Measurements from ENCODE around the gene PI16.

PI16 gene

DNA sequence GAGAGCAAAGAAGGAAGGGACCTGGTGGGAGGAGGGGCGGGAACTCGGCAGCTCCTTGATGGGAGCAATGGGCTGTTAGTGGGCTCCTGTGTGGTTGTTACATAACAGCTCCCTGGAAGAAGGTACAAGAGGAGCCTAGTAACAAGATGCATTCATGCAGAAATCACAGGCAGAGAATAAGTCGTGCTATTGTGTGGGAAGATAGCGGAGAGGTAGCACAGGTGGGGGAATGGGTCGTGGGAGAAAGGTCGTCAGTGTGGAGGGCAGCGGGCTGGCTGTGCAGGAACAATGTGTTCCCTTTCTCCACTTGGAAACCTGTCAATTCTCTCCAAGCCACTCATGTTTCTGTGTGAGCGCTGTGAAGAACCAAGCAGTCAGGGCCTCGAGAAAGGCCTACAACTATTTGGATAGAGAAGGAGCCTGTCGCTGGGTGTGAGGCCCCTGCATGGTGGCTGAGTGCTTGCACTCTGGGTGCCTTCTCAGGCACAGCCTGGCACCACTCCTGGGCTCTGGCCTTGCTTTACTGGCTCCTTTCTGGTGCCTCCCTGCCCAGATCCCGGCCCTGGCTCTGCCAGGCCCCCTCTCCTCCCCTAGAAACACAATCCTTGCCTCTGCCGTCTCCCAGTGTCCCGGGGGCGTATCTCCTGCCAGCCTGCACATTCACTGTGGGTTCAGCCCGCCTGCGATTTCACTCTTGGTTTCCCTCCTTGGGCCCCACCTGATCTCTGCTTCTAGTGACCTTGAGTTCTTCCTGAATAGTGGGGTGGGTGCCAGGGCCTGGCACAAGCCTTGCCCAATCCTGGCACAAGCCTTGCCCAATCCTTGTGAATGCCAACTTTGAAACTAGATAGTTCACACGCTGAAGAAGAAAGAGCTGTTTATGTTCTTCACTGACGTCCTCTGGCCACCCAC is 43.5 kb downstream of the PI16 start:
- Histone ChIP-seq H3K36me3 (replicated peaks in 1 of 2; ENCODE audit: control insufficient read depth in 2 of 2, insufficient read depth in 2 of 2, low read length in 2 of 2) (no peaks in the 10 kb centered on the region), H3K9me3 (replicated peaks in 1 of 2; ENCODE audit: control insufficient read depth in 2 of 2, insufficient read depth in 1 of 2, low read depth in 1 of 2, low read length in 2 of 2) (no peaks in the 10 kb centered on the region), H3K4me3 (ENCODE audit: low read length in 2 of 2) (no peak overlapping the region), H2AFZ (ENCODE audit: low read length) (peak overlapping the region; percentile 91), H3K18ac (ENCODE audit: low read length) (peak overlapping the region; percentile 86), H3K4me1 (ENCODE audit: control insufficient read depth in 2 of 2, insufficient read depth in 1 of 2, low read depth in 1 of 2, low read length in 2 of 2) (peaks cover 23 to 25% of the 10 kb centered on the region in 2 donors), H2AK5ac (ENCODE audit: low read depth, low read length) (peak overlapping the region; percentile 48), H4K8ac (ENCODE audit: low read depth, low read length) (no peak overlapping the region), H3K14ac (ENCODE audit: low read length) (no peak overlapping the region), H3K4me2 (ENCODE audit: insufficient read depth, low read length, poor library complexity, severe bottlenecking) (no peak overlapping the region), H2BK15ac (ENCODE audit: low read length) (peak overlapping the region; percentile 60), H3K79me1 (ENCODE audit: low read depth, low read length) (no peaks in the 10 kb centered on the region), H4K91ac (ENCODE audit: low read depth, low read length, poor library complexity) (peak overlapping the region; percentile 87), H2BK5ac (ENCODE audit: low read length) (peak overlapping the region; percentile 63), H2BK120ac (ENCODE audit: low read depth, low read length) (peak overlapping the region; percentile 9), H3K27me3 (ENCODE audit: control insufficient read depth in 3 of 3, insufficient read depth in 3 of 3, low read depth in 1 of 3, low read length in 3 of 3) (peaks cover 0 to 9% (median 0%) of the 10 kb centered on the region in 3 experiments), H3K23ac (ENCODE audit: low read depth, low read length, poor library complexity) (no peak overlapping the region), H3K4ac (ENCODE audit: low read length) (peak overlapping the region; percentile 80), H3K27ac (replicated peaks; ENCODE audit: low read length) (peak overlapping the region; percentile 33), H2BK12ac (ENCODE audit: low read length) (peak overlapping the region; percentile 80), H3K9ac (ENCODE audit: low read depth, low read length, poor library complexity) (peak overlapping the region; percentile 53)
- WGBS, 2 donors (ENCODE audit: extremely low coverage in 2 of 2, insufficient read length in 2 of 2, insufficient replicate concordance in 1 of 2) = no CpG with 5 or more reads among the region's 18 CpGs
- DNase-seq (ENCODE audit: low spot score) = no peak

DNA sequence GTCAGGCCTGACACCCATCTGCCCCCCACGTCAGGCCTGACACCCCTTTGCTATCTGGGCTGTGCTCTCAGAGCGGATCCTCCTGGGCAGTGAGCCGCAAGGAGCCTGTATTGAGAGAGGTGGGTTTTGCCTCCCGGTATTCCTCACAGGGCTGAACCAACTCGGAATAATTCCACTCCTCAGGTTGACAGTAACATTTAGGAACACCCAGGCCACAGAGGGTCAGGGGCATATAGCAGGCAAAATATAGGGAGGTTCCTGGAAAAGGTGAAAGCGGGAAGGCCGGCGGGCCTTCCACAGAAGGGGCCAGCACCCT is 44.1 kb downstream of the PI16 start:
- Histone ChIP-seq H3K27me3 (ENCODE audit: control insufficient read depth in 3 of 3, insufficient read depth in 3 of 3, low read depth in 1 of 3, low read length in 3 of 3) (peaks cover 0 to 9% (median 0%) of the 10 kb centered on the region in 3 experiments), H2BK120ac (ENCODE audit: low read depth, low read length) (no peak overlapping the region), H3K18ac (ENCODE audit: low read length) (peak overlapping the region; percentile 86), H3K36me3 (replicated peaks in 1 of 2; ENCODE audit: control insufficient read depth in 2 of 2, insufficient read depth in 2 of 2, low read length in 2 of 2) (no peaks in the 10 kb centered on the region), H3K4me3 (ENCODE audit: low read length in 2 of 2) (no peak overlapping the region), H2AK5ac (ENCODE audit: low read depth, low read length) (no peak overlapping the region), H3K4ac (ENCODE audit: low read length) (peak overlapping the region; percentile 80), H3K14ac (ENCODE audit: low read length) (no peak overlapping the region), H3K23ac (ENCODE audit: low read depth, low read length, poor library complexity) (no peak overlapping the region), H3K4me2 (ENCODE audit: insufficient read depth, low read length, poor library complexity, severe bottlenecking) (no peak overlapping the region), H4K8ac (ENCODE audit: low read depth, low read length) (no peak overlapping the region), H2BK15ac (ENCODE audit: low read length) (peak overlapping the region; percentile 60), H2BK5ac (ENCODE audit: low read length) (peak overlapping the region; percentile 63), H3K79me1 (ENCODE audit: low read depth, low read length) (no peaks in the 10 kb centered on the region), H2AFZ (ENCODE audit: low read length) (peak overlapping the region; percentile 91), H3K9ac (ENCODE audit: low read depth, low read length, poor library complexity) (peak overlapping the region; percentile 53), H2BK12ac (ENCODE audit: low read length) (peak overlapping the region; percentile 80), H3K4me1 (ENCODE audit: control insufficient read depth in 2 of 2, insufficient read depth in 1 of 2, low read depth in 1 of 2, low read length in 2 of 2) (peaks cover 23 to 25% of the 10 kb centered on the region in 2 donors), H4K91ac (ENCODE audit: low read depth, low read length, poor library complexity) (peak overlapping the region; percentile 87), H3K9me3 (replicated peaks in 1 of 2; ENCODE audit: control insufficient read depth in 2 of 2, insufficient read depth in 1 of 2, low read depth in 1 of 2, low read length in 2 of 2) (no peaks in the 10 kb centered on the region), H3K27ac (replicated peaks; ENCODE audit: low read length) (peak overlapping the region; percentile 33)
- DNase-seq (ENCODE audit: low spot score) = no peak
- WGBS, 2 donors (ENCODE audit: extremely low coverage in 2 of 2, insufficient read length in 2 of 2, insufficient replicate concordance in 1 of 2) = no CpG with 5 or more reads among the region's 8 CpGs

- no peak overlapping the region for H4K91ac ChIP-seq (ENCODE audit: low read depth, low read length, poor library complexity)
- no peak overlapping the region for H3K4me2 ChIP-seq (ENCODE audit: insufficient read depth, low read length, poor library complexity, severe bottlenecking)
- H3K36me3 ChIP-seq (replicated peaks in 1 of 2; ENCODE audit: control insufficient read depth in 2 of 2, insufficient read depth in 2 of 2, low read length in 2 of 2) = no peaks in the 10 kb centered on the region
- H3K18ac ChIP-seq (ENCODE audit: low read length) = peak overlapping the region; percentile 64
- peak overlapping the region; percentile 33 for H3K27ac ChIP-seq (replicated peaks; ENCODE audit: low read length)
- no peaks in the 10 kb centered on the region for H3K79me1 ChIP-seq (ENCODE audit: low read depth, low read length)
- no peak overlapping the region for H2BK120ac ChIP-seq (ENCODE audit: low read depth, low read length)
- peak overlapping the region; percentile 91 for H2AFZ ChIP-seq (ENCODE audit: low read length)
- no peak overlapping the region for H3K14ac ChIP-seq (ENCODE audit: low read length)
- peaks cover 23 to 25% of the 10 kb centered on the region in 2 donors for H3K4me1 ChIP-seq (ENCODE audit: control insufficient read depth in 2 of 2, insufficient read depth in 1 of 2, low read depth in 1 of 2, low read length in 2 of 2)
- no peak overlapping the region for H3K23ac ChIP-seq (ENCODE audit: low read depth, low read length, poor library complexity)
- H3K27me3 ChIP-seq (ENCODE audit: control insufficient read depth in 3 of 3, insufficient read depth in 3 of 3, low read depth in 1 of 3, low read length in 3 of 3) = peaks cover 0 to 9% (median 0%) of the 10 kb centered on the region in 3 experiments
- H2AK5ac ChIP-seq (ENCODE audit: low read depth, low read length) = no peak overlapping the region
- no peak overlapping the region for H4K8ac ChIP-seq (ENCODE audit: low read depth, low read length)
- H3K4ac ChIP-seq (ENCODE audit: low read length) = no peak overlapping the region
- WGBS, 2 donors (ENCODE audit: extremely low coverage in 2 of 2, insufficient read length in 2 of 2, insufficient replicate concordance in 1 of 2) = no CpG with 5 or more reads among the region's 15 CpGs
- no peak overlapping the region for H2BK15ac ChIP-seq (ENCODE audit: low read length)
- no peak overlapping the region for H2BK12ac ChIP-seq (ENCODE audit: low read length)
- no peak for DNase-seq (ENCODE audit: low spot score)
- no peak overlapping the region for H3K9ac ChIP-seq (ENCODE audit: low read depth, low read length, poor library complexity)
- no peaks in the 10 kb centered on the region for H3K9me3 ChIP-seq (replicated peaks in 1 of 2; ENCODE audit: control insufficient read depth in 2 of 2, insufficient read depth in 1 of 2, low read depth in 1 of 2, low read length in 2 of 2)
- H3K4me3 ChIP-seq (ENCODE audit: low read length in 2 of 2) = no peak overlapping the region
- H2BK5ac ChIP-seq (ENCODE audit: low read length) = no peak overlapping the region
Measured at GRCh38 chr6:36999061-36999750, 44.7 kb downstream of the PI16 start.

DNA sequence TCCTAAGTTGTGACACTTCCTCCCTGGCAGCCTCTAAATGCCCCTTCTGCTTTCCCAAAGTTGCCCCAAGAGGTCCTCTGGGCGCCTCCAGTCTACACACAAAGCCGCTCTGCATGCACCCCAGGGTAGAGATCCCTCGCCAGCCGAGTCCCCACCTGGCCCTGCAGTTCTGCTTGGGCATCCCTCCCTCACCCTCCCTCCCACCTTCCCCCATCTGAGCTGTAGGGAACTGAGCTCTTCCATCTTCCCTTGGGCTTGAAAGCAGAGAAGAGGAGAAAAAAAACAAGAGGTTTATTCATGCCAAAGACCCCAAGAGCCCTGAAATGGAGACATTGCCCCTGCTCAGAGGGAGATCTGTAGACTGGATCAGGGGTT is 45.2 kb downstream of the PI16 start:
- Histone ChIP-seq H4K8ac (ENCODE audit: low read depth, low read length) (no peak overlapping the region), H3K23ac (ENCODE audit: low read depth, low read length, poor library complexity) (no peak overlapping the region), H2AFZ (ENCODE audit: low read length) (no peak overlapping the region), H3K4me2 (ENCODE audit: insufficient read depth, low read length, poor library complexity, severe bottlenecking) (no peak overlapping the region), H3K4me1 (ENCODE audit: control insufficient read depth in 2 of 2, insufficient read depth in 1 of 2, low read depth in 1 of 2, low read length in 2 of 2) (peaks cover 23 to 25% of the 10 kb centered on the region in 2 donors), H2BK5ac (ENCODE audit: low read length) (no peak overlapping the region), H3K36me3 (replicated peaks in 1 of 2; ENCODE audit: control insufficient read depth in 2 of 2, insufficient read depth in 2 of 2, low read length in 2 of 2) (no peaks in the 10 kb centered on the region), H3K27ac (replicated peaks; ENCODE audit: low read length) (no peak overlapping the region), H2BK120ac (ENCODE audit: low read depth, low read length) (no peak overlapping the region), H3K4me3 (ENCODE audit: low read length in 2 of 2) (no peak overlapping the region), H2BK12ac (ENCODE audit: low read length) (no peak overlapping the region), H3K27me3 (ENCODE audit: control insufficient read depth in 3 of 3, insufficient read depth in 3 of 3, low read depth in 1 of 3, low read length in 3 of 3) (peaks cover 0 to 9% (median 0%) of the 10 kb centered on the region in 3 experiments), H2BK15ac (ENCODE audit: low read length) (no peak overlapping the region), H2AK5ac (ENCODE audit: low read depth, low read length) (no peak overlapping the region), H3K9ac (ENCODE audit: low read depth, low read length, poor library complexity) (no peak overlapping the region), H4K91ac (ENCODE audit: low read depth, low read length, poor library complexity) (no peak overlapping the region), H3K14ac (ENCODE audit: low read length) (no peak overlapping the region), H3K4ac (ENCODE audit: low read length) (no peak overlapping the region), H3K18ac (ENCODE audit: low read length) (no peak overlapping the region), H3K79me1 (ENCODE audit: low read depth, low read length) (no peaks in the 10 kb centered on the region), H3K9me3 (replicated peaks in 1 of 2; ENCODE audit: control insufficient read depth in 2 of 2, insufficient read depth in 1 of 2, low read depth in 1 of 2, low read length in 2 of 2) (no peaks in the 10 kb centered on the region)
- DNase-seq (ENCODE audit: low spot score) = no peak
- WGBS, 2 donors (ENCODE audit: extremely low coverage in 2 of 2, insufficient read length in 2 of 2, insufficient replicate concordance in 1 of 2) = no CpG with 5 or more reads among the region's 4 CpGs

Data from neuronal stem cell (in vitro differentiated cells).